Measurements from ENCODE around the gene TRAIP. TPM values are rescaled to one million over a fixed set of nuclear protein-coding genes. Genes with fewer than 3 reads are reported as not detected.

The TRAIP gene
- 4.9 and 5.2 TPM in 2 replicates for total RNA-seq

GRCh38 chr3:49856181-49857005, at the start of gene TRAIP:
TRAIP (minus strand) TSS chr3:49856564; CDS start chr3:49856453, 111 bp downstream.

DNA sequence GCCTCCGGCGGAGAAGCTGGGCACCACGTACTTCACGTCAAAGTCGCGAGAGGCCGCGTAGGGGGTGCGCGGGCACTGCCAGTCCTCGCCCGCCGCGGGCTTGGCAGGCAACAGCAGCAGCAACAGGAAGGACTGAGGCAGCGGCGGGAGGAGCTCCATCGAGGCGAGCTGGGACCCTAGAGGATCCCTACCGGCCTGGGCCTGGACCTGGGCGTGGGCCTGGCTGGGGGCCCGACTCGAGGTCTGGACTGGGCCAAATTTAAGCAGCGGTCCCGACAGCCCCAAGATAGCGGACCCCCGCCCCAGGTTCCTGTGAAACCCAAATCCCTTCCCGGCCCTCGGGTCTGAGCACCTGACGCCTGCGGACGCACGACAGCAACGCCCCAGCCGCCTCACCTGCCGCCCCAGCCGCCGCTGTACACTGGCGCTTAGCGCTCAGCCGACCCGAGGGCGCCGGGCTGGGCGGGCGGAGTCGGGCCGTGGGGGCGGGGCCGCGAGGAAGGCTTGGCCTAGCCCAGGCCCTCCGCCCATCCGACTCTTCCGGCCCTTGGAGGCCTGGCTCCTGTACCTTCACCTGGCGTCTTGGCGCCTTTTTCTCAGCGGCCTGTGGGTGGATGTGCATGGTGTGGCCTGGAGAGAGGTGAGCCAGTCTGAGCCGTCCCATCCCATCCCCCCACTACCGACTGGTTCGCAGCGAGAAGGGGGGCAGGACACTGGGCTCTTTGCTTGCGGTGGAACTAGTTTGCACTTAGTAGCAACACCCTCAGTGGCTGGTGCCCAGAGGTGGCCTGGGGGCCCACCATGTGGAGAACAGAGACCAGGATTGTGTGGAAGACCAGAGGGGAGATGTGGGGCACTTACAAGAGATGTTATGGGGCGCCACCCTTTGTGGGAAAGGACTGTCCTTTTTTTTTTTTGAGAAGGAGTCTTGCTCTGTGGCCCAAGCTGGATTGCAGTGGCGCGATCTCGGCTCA, 47.4 kb upstream of the TRAIP start, which contains the start of gene MST1R:
Gene MST1R (minus strand): TSS at position 423 of the 974 bp plus-strand sequence. CDS start 264 bp downstream, at position 159.

DNA sequence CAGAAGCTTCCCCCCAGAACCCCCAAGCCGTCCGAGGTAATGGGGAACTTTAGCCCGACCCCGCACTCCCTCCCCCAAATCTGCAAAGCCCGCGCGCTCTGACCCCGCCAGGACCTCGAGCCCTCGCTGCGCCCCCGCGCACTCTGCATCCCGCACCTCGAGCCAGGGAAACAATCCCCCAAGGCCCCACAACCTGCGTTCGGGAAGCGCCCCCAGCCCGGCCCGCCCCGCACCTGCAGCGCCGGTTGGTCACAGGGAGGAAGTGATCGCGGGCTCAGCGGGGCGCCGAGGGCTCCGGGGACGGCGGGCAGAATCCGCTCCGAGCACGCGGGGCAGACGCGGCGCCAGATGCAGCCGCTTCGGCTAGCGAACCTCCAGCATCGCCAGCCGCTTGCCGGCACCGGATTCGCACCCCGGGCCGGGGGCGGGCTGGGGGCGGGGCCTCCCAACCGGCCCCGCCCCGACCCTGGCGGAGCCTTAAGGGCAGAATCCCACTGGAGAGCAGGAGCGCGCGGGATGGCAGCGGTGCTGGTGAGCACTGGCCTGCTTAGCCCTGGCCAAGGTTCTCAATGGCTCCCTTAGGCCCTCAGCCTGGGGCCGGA, 13.3 kb upstream of the TRAIP start, which contains the start of gene CAMKV:
Gene CAMKV (minus strand): TSS at position 382 of the 602 bp plus-strand sequence. CDS start 7,518 bp downstream, outside the sequence.

DNA sequence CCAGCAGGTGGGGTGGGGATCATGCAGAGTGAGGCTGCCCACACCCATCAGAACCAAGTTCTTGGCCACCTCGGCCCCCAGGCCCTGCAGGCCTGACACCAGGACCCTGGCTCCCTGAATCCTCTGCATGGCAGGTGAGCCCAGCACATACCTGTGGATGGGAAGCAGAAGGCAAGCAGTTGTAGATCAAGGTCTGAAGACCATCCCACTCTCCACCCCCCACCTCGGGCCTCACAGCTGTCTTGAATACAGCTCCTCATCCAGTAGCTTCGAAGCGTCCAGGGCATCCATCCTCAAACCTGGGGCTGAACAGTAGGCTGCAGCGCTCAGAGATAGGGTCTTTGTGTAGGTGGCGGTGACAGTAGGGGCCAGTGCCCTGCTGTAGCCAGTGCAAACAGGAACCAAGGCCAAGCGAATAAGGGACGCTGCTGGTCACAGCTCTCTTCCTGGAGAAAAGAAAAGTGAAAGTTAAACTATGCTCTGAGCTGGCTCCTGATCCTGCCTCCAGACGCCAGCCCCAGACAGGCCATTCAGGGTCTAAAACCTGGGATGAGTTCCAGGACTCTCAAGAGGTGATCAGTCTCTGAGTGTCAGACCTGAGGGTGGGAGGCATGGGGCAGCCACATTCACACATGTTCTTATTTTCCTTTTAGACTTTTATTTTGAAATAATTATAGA, 42.7 kb downstream of the TRAIP start, which contains the start of gene UBA7:
Gene UBA7 (minus strand): TSS at position 457 of the 678 bp plus-strand sequence. CDS start 166 bp downstream, at position 291.

GRCh38 chr3:49802719-49803464, 53.5 kb downstream of the TRAIP start, which contains the start of gene INKA1:
INKA1 (plus strand) TSS chr3:49803261; CDS start chr3:49803393, 132 bp downstream.

DNA sequence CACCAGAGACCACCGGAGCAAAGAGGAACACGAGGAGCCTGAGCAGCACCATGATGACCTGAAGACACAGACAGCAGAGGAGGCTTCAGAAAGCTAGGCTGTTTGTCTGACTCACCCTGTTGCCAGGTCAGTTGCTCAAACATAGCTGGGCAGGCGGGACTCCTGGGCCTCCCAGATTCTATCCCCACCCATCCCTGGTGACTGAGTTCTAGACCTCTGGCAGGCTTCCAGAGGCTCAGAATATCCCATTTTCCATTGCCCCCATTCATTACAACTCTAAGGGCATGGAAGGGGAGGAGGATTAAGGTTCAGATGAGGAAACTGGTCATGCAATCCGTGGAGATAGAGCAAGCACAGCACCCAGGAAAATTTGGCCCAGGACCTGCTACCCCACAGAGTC, 56.6 kb downstream of the TRAIP start, which contains the start of gene CDHR4:
Gene CDHR4 (minus strand): TSS at position 113 of the 400 bp plus-strand sequence. CDS start 61 bp downstream, at position 52.

DNA sequence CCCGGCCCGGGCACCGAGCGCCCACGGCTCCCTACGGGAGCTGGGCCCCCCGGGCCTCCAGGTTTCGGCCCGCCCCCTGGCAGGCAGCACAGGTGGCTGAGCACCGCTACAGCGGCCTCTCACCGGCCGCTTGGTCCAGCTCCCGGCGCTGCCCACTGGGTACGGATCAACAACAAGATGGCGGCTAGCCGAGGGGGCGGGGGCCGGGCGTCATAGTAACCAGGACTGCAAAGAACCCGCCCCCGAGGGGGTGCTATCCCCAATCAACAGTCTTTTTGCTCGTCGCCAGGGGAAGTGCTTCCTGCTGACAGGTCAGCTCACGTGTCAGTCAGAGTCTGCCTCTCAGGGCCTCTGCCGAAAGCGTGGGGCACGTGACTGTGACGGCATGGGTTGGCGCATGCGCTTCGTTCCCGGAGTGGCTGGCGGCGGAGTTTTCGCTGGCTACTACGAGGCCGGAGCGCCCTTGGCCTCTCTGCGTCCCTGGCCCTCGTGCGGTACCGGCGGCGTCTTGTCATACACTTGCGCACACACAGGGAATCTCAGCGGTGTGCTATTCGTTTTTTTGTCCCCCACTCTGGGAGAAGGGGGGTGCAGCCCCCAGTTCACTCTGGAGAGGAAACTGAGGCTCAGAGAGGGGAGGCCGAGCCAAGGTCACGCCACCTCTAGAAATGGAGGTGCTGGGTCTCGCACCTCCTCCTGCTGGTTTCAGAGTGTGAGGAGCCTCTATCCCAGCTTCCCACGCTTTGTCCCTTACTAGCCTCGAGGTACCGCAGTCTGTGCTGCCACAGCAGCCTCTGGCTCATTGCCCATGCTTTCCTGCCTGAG, 69.8 kb downstream of the TRAIP start, which contains the start of gene IP6K1:
Gene IP6K1 (minus strand): TSS at position 186 of the 825 bp plus-strand sequence. CDS start 38,502 bp downstream, outside the sequence.

Other genes starting within 250 kb of the TRAIP start
- 91.8 and 125 TPM in 2 replicates for gene APEH, start 182.2 kb downstream of the TRAIP start, total RNA-seq
- 0.97 and 2.7 TPM in 2 replicates for gene MST1, start 167.1 kb downstream of the TRAIP start, total RNA-seq
- gene RNF123, start 167.0 kb downstream of the TRAIP start, total RNA-seq, result 20.8 and 22.7 TPM in 2 replicates
- gene AMIGO3, start 136.9 kb downstream of the TRAIP start, total RNA-seq, result 0.32 TPM in 1 of 2 replicates, not detected in the other
- 51.2 and 56.5 TPM in 2 replicates for gene GMPPB, start 132.6 kb downstream of the TRAIP start, total RNA-seq
- 32.5 and 56.5 TPM in 2 replicates for gene IP6K1, start 70.0 kb downstream of the TRAIP start, total RNA-seq
- gene CDHR4, start 56.7 kb downstream of the TRAIP start, total RNA-seq, result not detected in 2 replicates
- gene INKA1, start 53.3 kb downstream of the TRAIP start, total RNA-seq, result 14.3 and 16.1 TPM in 2 replicates
- gene UBA7, start 42.6 kb downstream of the TRAIP start, total RNA-seq, result 18.2 and 69.8 TPM in 2 replicates
- gene CAMKV, start 13.3 kb upstream of the TRAIP start, total RNA-seq, result not detected in 2 replicates
- 0.30 and 0.97 TPM in 2 replicates for gene MST1R, start 47.3 kb upstream of the TRAIP start, total RNA-seq
- gene MON1A, start 73.2 kb upstream of the TRAIP start, total RNA-seq, result 14.3 and 20.5 TPM in 2 replicates
- gene RBM6, start 83.6 kb upstream of the TRAIP start, total RNA-seq, result 38.3 and 50.2 TPM in 2 replicates
- gene RBM5, start 232.4 kb upstream of the TRAIP start, total RNA-seq, result 93.9 and 114 TPM in 2 replicates

Measured in epithelial cell of umbilical artery (primary cell).